GM12878 (cell line): ENCODE results near the gene CDYL. TPM values are rescaled to one million over a fixed set of nuclear protein-coding genes. Genes with fewer than 3 reads are reported as not detected.

ENCODE experiments used
- ATF7 ChIP-seq: fragments of 450-650 bp; IDR thresholded peaks from 2 replicates; pipeline ENCODE4 v1.6.1; 2016; ENCODE audit warnings: low read depth, mild to moderate bottlenecking
- CREB1 ChIP-seq: IDR thresholded peaks from 2 replicates; pipeline ENCODE4 v1.6.1; 2012; ENCODE audit warnings: low read depth, mild to moderate bottlenecking, inconsistent platforms
- HDAC2 ChIP-seq: fragments of 200-600 bp; sonication (generic); IDR thresholded peaks from 2 replicates; pipeline ENCODE4 v1.6.1; 2017
- JUND ChIP-seq: IDR thresholded peaks from 2 replicates; pipeline ENCODE4 v1.6.1; 2012; ENCODE audit warnings: low read depth, mild to moderate bottlenecking, low read length, improper control_type of control experiment, moderate library complexity
- MAX ChIP-seq: IDR thresholded peaks from 2 replicates; pipeline ENCODE4 v1.6.1; 2012; ENCODE audit warnings: low read depth, low read length, improper control_type of control experiment
- MEF2A ChIP-seq: IDR thresholded peaks from 2 replicates; pipeline ENCODE4 v1.6.1; 2011; ENCODE audit warnings: low read depth, mild to moderate bottlenecking, low read length, moderate library complexity; ENCODE audit not compliant: insufficient read depth
- MLLT1 ChIP-seq: fragments of 450-650 bp; IDR thresholded peaks from 2 replicates; pipeline ENCODE4 v1.6.1; 2016; ENCODE audit warnings: mild to moderate bottlenecking
- MYC ChIP-seq: IDR thresholded peaks from 2 replicates; pipeline ENCODE4 v1.6.1; 2011; ENCODE audit warnings: mild to moderate bottlenecking, low read length, moderate library complexity, inconsistent platforms; ENCODE audit not compliant: insufficient read depth, insufficient replicate concordance, insufficient read length, severe bottlenecking
- NBN ChIP-seq: fragments of 450-650 bp; IDR thresholded peaks from 2 replicates; pipeline ENCODE4 v1.6.1; 2016
- NFXL1 ChIP-seq: fragments of 450-650 bp; IDR thresholded peaks from 2 replicates; pipeline ENCODE4 v1.6.1; 2017; ENCODE audit warnings: antibody characterized with exemption, mild to moderate bottlenecking, borderline replicate concordance
- NFYA ChIP-seq: IDR thresholded peaks from 2 replicates; pipeline ENCODE4 v1.6.1; 2011; ENCODE audit warnings: low read depth, mild to moderate bottlenecking, low read length, improper control_type of control experiment, borderline replicate concordance
- PML ChIP-seq: IDR thresholded peaks from 2 replicates; pipeline ENCODE4 v1.6.1; 2012; ENCODE audit warnings: low read length, inconsistent platforms
- RAD51 ChIP-seq: fragments of 450-650 bp; IDR thresholded peaks from 2 replicates; pipeline ENCODE4 v1.6.1; 2016; ENCODE audit warnings: moderate library complexity, mild to moderate bottlenecking, inconsistent platforms
- SMAD1 ChIP-seq: fragments of 450-650 bp; IDR thresholded peaks from 2 replicates; pipeline ENCODE4 v1.6.1; 2018; ENCODE audit warnings: mild to moderate bottlenecking, low read depth; ENCODE audit not compliant: partially characterized antibody
- SMAD5 ChIP-seq: IDR thresholded peaks from 2 replicates; pipeline ENCODE4 v1.6.1; 2016; ENCODE audit warnings: antibody characterized with exemption, low read depth
- STAT1 ChIP-seq: fragments of 450-650 bp; conservative IDR thresholded peaks from 2 replicates; pipeline ENCODE4 v1.6.1; 2014; ENCODE audit warnings: antibody characterized with exemption, mild to moderate bottlenecking
- SUPT20H ChIP-seq: IDR thresholded peaks from 2 replicates; pipeline ENCODE4 v1.6.1; 2011; ENCODE audit warnings: low read depth, mild to moderate bottlenecking, low read length, moderate library complexity, borderline replicate concordance; ENCODE audit not compliant: control insufficient read depth
- TBL1XR1 ChIP-seq: IDR thresholded peaks from 2 replicates; pipeline ENCODE4 v1.6.1; 2012; ENCODE audit warnings: low read depth, low read length, improper control_type of control experiment
- TCF3 ChIP-seq: IDR thresholded peaks from 2 replicates; pipeline ENCODE4 v1.6.1; 2012; ENCODE audit warnings: low read depth, mild to moderate bottlenecking, low read length, borderline replicate concordance; ENCODE audit not compliant: insufficient read depth
- USF1 ChIP-seq: IDR thresholded peaks from 2 replicates; pipeline ENCODE4 v1.6.1; 2011; ENCODE audit warnings: borderline replicate concordance, low read depth, mild to moderate bottlenecking, moderate library complexity, mixed read lengths, low read length; ENCODE audit not compliant: insufficient read depth; ENCODE audit errors: extremely low read length
- USF2 ChIP-seq: IDR thresholded peaks from 2 replicates; pipeline ENCODE4 v1.6.1; 2011; ENCODE audit warnings: low read depth, low read length, improper control_type of control experiment, borderline replicate concordance
- YBX1 ChIP-seq: fragments of 450-650 bp; IDR thresholded peaks from 2 replicates; pipeline ENCODE4 v1.6.1; 2016; ENCODE audit warnings: antibody characterized with exemption
- YY1 ChIP-seq: IDR thresholded peaks from 2 replicates; pipeline ENCODE4 v1.6.1; 2011; ENCODE audit warnings: low read depth, mild to moderate bottlenecking, low read length
- ZBTB40 ChIP-seq: fragments of 450-650 bp; IDR thresholded peaks from 2 replicates; pipeline ENCODE4 v1.6.1; 2016; ENCODE audit warnings: mild to moderate bottlenecking, moderate library complexity, borderline replicate concordance
- ZNF217 ChIP-seq: fragments of 450-650 bp; IDR thresholded peaks from 2 replicates; pipeline ENCODE4 v1.6.1; 2017; ENCODE audit warnings: antibody characterized with exemption, mild to moderate bottlenecking
- polyA plus RNA-seq, 11 experiments: library from polyadenylated mRNA; depleted of rRNA in 4 of 11; unstranded in 6 of 11; stranded (reverse) in 5 of 11; fragments of >200 nt; fragmentation: Nextera tagmentation in 4 of 11; fragmentation: Illumina TruSeq in 1 of 11; extraction: Ambion mirVana in 4 of 11; extraction: Trizol in 1 of 11; gene quantifications; 1 replicate in 1 of 11; 2 replicates in 10 of 11; pipeline versions ENCODE4 v1.2.1 to v1.2.3, GENCODE V29; 2011 to 2016; ENCODE audit warnings: inconsistent platforms in 2 of 11, missing spikeins in 2 of 11, low read depth in 1 of 11
- total RNA-seq, 4 experiments: library from RNA; depleted of rRNA in 3 of 4; stranded (reverse); fragments of >200 nt in 3 of 4; fragmentation: Illumina TruSeq in 1 of 4; extraction: Trizol in 1 of 4; gene quantifications; 2 replicates each; pipeline versions ENCODE4 v1.2.1 to v1.2.3, GENCODE V29; 2013 to 2021

The CDYL gene
- total and polyA plus RNA-seq, 10 of the 15 experiments (the other 5 are each of a cell fraction or from before 2014, with no cell fraction given), result 9.3 to 61.2 (median 28.5) TPM

GRCh38 chr6:4777394-4777935 lies 1.3 kb downstream of the CDYL start (continued):
- TF ChIP-seq PML (0 out of 2 replicates have a peak, but pooled peaks have one; percentile 9), NFYA (no peak), TCF3 (no peak), NBN (no peak), MEF2A (no peak), ATF7 (no peak), CREB1 (peak; percentile 91; the same call in 1 of the 2 replicates), ZBTB40 (no peak), SMAD5 (no peak), MLLT1 (no peak), SMAD1 (no peak), YY1 (no peak), JUND (no peak), TBL1XR1 (no peak), USF2 (no peak), STAT1 (no peak), HDAC2 (no peak), USF1 (no peak), YBX1 (no peak), ZNF217 (no peak), MYC (no peak), MAX (no peak), RAD51 (no peak), SUPT20H (no peak), NFXL1 (no peak)
